Hepatic stellate cell (primary cell): ENCODE data around the gene PTPN21.

Experiments
- DNase-seq: peaks from one replicate; pipeline ENCODE4 v3.0.0; 2011; ENCODE audit warnings: low spot score

PTPN21 gene

GRCh38 chr14:88504602-88505001, 50.2 kb downstream of the PTPN21 start:
- DNase-seq, result no peak

- no peak for DNase-seq
Measured at GRCh38 chr14:88503754-88504406, 50.9 kb downstream of the PTPN21 start.

GRCh38 chr14:88502740-88503139, 52.1 kb downstream of the PTPN21 start:
- no peak for DNase-seq

GRCh38 chr14:88500611-88501010, 54.2 kb downstream of the PTPN21 start:
- no peak for DNase-seq

- DNase-seq, result no peak
Measured at GRCh38 chr14:88499225-88499624, 55.6 kb downstream of the PTPN21 start.

- no peak for DNase-seq
Measured at GRCh38 chr14:88496414-88496813, 58.4 kb downstream of the PTPN21 start.

- DNase-seq, result no peak
Measured at GRCh38 chr14:88493392-88494185, 61.2 kb downstream of the PTPN21 start.

- DNase-seq, result peak; percentile 78
Measured at GRCh38 chr14:88492272-88493089, 62.3 kb downstream of the PTPN21 start.

GRCh38 chr14:88490168-88490567, 64.6 kb downstream of the PTPN21 start:
- no peak for DNase-seq

GRCh38 chr14:88488897-88489296, 65.9 kb downstream of the PTPN21 start:
- no peak for DNase-seq

- DNase-seq, result no peak
Measured at GRCh38 chr14:88488081-88488480, 66.7 kb downstream of the PTPN21 start.

GRCh38 chr14:88482524-88482923, 72.3 kb downstream of the PTPN21 start:
- no peak for DNase-seq

- DNase-seq, result no peak
Measured at GRCh38 chr14:88481794-88482193, 73.0 kb downstream of the PTPN21 start.

- DNase-seq, result no peak
Measured at GRCh38 chr14:88481059-88481458, 73.7 kb downstream of the PTPN21 start.

GRCh38 chr14:88479574-88479987, 75.2 kb downstream of the PTPN21 start:
- no peak for DNase-seq

- DNase-seq, result no peak
Measured at GRCh38 chr14:88478931-88479330, 75.9 kb downstream of the PTPN21 start.

GRCh38 chr14:88477513-88478250, 77.1 kb downstream of the PTPN21 start:
- DNase-seq, result no peak

GRCh38 chr14:88476825-88477224, 78.0 kb downstream of the PTPN21 start:
- DNase-seq, result no peak

GRCh38 chr14:88476214-88476774, 78.5 kb downstream of the PTPN21 start:
- DNase-seq, result no peak

- no peak for DNase-seq
Measured at GRCh38 chr14:88473791-88474190, 81.0 kb downstream of the PTPN21 start.

- DNase-seq, result no peak
Measured at GRCh38 chr14:88470542-88471440, 84.0 kb downstream of the PTPN21 start.
